Measurements from ENCODE around the gene SLC11A1.

The SLC11A1 gene

DNA sequence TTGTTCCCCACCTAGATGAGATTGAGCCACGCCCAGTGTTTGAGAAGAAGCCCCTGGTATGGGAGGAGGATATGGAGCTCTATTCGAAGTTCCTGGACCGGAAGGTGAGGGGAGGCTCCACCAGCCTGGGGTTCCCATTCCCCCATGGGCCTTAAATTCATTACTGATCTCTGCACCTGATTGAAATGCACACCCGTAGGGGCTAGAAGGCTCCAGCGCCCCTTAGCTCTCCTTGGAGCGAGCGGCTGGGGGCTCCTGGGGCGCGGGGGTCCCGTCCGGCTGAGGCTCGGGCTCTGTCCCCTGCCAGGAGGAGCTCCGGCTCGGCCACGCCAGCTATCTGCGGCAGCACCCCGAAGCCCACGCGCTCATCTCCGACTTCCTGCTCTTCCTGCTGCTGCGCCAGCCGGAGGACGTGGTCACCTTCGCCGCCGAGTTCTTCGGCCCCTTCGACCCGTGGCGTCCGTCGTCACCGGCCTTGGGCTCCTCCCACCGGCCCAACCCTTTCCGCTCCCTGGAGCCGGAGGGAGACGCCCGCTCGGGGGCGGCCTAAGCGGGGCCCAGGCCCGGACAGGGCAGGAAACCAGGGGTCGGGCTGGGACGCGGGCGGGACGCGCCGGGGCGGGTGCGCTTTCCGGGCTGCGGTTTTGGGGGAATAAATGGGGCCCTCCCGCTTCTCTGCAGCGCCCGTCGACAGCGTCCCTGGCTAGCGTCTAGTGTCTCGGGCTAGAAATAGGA lies 14.5 kb upstream of the SLC11A1 start:
- DNase-seq (ENCODE audit: low read depth in 2 of 2) = peak; percentile 32 to 54

GRCh38 chr2:218368150-218368528 lies 13.9 kb upstream of the SLC11A1 start:
- no peak for DNase-seq (ENCODE audit: low read depth in 2 of 2)

GRCh38 chr2:218368621-218369153 lies 13.4 kb upstream of the SLC11A1 start:
- no peak for DNase-seq (ENCODE audit: low read depth in 2 of 2)

DNA sequence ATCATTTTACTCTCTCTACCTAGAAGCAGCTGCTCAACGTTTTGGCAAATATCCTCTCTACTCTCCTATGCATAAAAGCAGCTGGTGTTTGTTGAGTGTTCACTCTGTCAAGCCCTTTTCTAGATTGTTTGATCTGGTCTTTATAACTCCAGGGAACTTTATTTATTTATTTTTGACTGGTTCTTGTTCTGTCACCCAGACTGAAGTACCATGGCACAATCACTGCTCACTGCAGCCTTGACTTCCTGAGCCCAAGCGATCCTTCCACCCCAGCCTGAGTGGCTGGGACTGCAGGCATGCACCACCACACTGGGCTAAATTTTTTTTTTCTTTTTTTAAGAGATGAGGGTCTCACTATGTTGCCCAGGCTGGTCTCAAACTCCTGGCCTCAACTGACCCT lies 12.7 kb upstream of the SLC11A1 start:
- no peak for DNase-seq (ENCODE audit: low read depth in 2 of 2)

- DNase-seq (ENCODE audit: low read depth in 2 of 2) = no peak
Observed at GRCh38 chr2:218370410-218371063, 11.5 kb upstream of the SLC11A1 start.

GRCh38 chr2:218371983-218372350 lies 10.1 kb upstream of the SLC11A1 start:
- DNase-seq (ENCODE audit: low read depth in 2 of 2) = no peak

DNA sequence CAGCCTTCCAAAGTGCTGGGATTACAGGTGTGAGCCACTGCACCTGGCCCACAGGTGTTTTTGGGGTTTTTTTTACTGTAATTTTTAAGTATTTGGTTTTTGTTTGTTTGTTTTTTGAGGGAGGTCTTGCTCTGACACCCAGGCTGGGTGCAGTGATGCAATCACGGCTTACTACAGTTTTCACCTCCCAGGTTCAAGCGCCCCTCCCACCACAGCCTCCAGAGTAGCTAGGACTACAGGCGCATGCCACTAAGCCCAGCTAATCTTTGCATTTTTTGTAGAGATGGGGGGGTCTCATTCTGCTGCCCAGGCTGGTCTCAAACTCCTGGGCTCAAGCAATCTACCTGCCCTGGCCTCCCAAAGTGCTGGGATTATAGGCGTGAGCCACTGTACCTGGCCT lies 7.3 kb upstream of the SLC11A1 start:
- no peak for DNase-seq (ENCODE audit: low read depth in 2 of 2)

DNA sequence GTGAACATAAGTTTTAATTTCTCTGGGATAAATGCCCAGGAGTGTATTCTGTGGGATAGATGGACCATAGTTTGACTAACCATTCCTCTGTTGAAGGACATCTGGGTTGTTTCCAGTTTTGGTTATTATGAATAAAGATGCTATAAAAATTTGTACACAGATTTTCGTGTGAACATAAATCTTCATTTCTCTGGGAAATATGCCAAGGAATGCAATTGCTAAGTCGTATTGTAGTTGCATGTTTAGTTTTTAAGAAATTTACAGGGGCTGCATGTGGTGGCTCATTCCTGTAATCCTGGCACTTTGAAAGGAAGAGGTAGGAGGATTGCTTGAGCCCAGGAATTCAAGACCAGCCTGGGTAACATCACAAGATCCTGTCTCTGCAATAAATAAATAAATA lies 6.9 kb upstream of the SLC11A1 start:
- DNase-seq (ENCODE audit: low read depth in 2 of 2) = no peak

DNA sequence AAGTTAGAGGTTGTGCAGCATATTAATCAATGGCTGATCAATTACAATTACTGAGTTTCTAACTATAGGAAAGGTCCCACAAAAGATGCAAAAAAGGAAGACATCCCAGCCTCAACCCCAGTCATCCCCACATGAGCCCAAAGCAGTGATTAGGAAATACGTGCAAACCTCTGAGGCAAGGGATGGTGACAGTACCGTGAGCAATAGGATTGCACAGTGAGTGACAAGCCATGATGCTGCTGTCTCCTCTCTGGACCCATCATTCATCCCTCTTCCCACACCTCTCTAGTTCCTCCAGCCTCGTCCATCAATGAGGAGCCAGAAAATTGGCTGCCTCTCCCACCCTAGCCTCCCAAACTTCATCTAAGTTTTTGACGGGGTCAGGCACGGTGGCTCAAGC lies 4.0 kb upstream of the SLC11A1 start:
- no peak for DNase-seq (ENCODE audit: low read depth in 2 of 2)

GRCh38 chr2:218382785-218383184 lies 712 bp downstream of the SLC11A1 start:
- no peak for DNase-seq (ENCODE audit: low read depth in 2 of 2)

- no peak for DNase-seq (ENCODE audit: low read depth in 2 of 2)
Observed at GRCh38 chr2:218383892-218384519, 1.9 kb downstream of the SLC11A1 start.

DNA sequence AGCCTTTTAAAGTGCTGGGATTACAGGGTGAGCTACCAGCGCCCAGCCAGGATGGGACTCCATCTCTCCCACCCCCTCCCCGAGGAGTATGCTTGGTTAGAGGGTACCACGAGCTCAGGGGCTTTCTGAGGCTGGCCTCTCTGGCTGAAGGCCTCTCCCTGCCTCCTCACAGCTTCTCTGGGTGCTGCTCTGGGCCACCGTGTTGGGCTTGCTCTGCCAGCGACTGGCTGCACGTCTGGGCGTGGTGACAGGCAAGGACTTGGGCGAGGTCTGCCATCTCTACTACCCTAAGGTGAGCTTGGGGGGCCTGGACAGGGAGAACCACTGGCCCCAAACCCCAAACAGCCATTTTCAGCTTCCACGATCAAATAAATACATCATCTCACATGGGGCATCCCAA lies 2.9 kb downstream of the SLC11A1 start:
- no peak for DNase-seq (ENCODE audit: low read depth in 2 of 2)

DNA sequence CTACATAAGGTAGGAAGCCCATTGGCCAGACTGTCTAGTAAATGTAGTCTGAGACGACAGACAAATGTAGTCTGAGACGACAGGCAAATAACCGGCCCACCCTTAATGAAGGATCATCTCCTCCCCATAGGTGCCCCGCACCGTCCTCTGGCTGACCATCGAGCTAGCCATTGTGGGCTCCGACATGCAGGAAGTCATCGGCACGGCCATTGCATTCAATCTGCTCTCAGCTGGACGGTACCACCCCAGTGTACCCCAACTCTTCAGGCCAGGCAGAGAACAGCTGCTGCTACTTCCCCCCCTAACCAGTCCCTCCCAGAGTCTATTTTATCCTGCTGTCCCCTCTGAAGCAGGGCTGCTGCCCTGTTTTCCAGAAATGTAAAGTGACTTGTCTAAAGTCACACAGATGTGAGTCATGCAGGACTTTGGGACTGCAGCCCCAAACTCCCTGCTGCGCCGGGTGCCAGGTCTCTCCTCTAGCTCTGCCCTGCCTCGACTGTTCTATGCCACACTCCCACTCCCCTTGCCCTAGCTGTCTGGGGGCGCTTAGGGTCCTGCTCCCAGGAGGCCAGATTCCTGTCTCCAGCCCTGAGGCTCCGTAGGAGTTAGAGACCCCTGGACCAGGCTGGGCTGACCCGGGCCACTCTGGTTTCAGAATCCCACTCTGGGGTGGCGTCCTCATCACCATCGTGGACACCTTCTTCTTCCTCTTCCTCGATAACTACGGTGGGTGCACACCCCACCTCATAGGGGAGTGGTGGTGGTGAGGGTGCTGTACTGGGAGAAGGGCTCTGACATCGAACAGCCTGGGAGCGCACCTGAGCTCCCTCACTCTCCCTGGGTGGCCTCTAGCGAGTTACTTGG lies 4.7 kb downstream of the SLC11A1 start:
- no peak for DNase-seq (ENCODE audit: low read depth in 2 of 2)

DNA sequence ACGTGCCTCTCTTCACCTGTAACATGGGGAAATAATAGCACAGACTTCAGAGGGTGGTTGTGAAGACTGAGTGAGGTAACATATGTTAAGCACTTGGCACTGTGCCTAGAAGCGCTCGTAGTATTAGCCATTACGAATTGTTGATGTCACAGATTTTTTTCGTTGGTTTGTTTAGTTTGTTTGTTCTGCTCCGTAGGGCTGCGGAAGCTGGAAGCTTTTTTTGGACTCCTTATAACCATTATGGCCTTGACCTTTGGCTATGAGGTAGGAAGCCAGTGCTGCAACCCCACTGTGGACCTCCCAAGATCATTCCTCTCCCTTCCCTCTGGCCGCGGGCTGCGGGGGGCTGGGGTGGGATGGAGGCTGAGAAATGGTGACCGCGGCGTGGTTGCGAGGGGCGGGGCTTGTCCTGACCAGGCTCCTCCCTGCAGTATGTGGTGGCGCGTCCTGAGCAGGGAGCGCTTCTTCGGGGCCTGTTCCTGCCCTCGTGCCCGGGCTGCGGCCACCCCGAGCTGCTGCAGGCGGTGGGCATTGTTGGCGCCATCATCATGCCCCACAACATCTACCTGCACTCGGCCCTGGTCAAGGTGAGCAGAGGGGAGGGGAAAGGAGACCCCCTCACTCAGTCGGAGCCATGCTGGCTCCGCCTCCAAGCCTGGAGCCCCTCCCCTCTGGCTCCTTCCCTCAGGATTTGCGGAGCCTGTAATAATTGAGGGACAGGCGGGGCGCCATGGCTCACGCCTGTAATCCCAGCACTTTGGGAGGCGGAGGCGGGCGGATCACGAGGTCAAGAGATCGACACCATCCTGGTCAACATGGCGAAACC lies 5.5 kb downstream of the SLC11A1 start:
- no peak for DNase-seq (ENCODE audit: low read depth in 2 of 2)

DNA sequence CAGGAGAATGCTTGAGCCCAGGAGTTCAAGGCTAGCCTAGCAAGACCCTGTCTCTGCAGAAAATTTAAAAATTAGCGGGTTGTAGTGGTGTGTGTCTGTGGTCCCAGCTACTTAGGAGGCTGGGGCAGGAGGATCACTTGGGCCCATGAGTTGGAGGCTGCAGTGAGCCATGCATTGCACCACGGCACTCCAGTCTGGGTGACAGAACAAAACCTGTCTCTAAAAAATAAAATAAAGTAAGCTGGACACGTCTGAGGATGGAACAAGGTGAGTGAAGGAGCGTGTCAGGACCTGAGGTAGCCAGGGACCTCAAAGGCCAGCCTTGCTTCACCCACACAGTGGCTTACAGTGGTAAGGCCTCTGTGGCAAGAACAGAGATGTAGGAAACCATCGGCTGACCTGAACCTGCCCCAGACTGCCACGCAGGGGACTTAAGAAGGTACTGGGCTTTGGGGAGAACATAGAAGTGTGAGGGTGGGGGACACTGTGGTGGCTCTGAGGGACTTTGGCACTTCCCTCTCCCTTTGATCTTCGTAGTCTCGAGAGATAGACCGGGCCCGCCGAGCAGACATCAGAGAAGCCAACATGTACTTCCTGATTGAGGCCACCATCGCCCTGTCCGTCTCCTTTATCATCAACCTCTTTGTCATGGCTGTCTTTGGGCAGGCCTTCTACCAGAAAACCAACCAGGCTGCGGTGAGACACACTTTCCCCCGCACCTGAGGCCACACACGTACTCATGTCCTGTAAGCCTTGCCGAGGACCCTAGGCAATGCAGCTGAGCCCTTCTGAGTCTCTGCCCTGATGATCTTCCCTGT lies 7.5 kb downstream of the SLC11A1 start:
- DNase-seq (ENCODE audit: low read depth in 2 of 2) = no peak

DNA sequence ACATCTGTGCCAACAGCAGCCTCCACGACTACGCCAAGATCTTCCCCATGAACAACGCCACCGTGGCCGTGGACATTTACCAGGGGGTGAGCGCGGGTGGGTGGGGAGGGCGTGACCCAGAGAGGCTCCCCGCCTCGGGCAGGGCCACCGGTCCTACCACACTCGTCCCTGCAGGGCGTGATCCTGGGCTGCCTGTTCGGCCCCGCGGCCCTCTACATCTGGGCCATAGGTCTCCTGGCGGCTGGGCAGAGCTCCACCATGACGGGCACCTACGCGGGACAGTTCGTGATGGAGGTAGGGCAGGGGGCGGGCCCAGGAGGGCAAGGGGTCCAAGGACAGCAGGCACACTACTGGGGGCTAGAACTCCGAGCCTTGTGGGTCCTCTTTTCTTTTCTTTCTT lies 9.1 kb downstream of the SLC11A1 start:
- DNase-seq (ENCODE audit: low read depth in 2 of 2) = no peak

DNA sequence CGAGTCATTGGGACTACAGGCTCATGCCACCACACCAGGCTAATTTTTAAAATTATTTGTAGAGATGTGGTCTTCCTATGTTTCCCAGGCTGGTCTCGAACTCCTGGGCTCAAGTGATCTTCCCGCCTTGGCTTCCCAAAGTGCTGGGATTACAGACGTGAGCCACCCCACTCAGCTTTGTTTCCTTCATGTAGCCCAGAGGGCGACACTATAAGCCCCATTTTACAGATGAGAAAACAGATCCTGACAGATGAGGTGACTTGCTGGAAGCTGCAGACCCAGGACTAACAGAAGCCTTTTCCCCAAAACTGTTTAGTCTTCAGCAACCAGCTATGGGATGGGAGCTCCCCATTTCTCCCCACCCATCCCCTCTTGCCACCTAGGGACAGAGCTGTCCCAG lies 10.4 kb downstream of the SLC11A1 start:
- no peak for DNase-seq (ENCODE audit: low read depth in 2 of 2)

GRCh38 chr2:218392891-218393462 lies 10.9 kb downstream of the SLC11A1 start:
- no peak for DNase-seq (ENCODE audit: low read depth in 2 of 2)

DNA sequence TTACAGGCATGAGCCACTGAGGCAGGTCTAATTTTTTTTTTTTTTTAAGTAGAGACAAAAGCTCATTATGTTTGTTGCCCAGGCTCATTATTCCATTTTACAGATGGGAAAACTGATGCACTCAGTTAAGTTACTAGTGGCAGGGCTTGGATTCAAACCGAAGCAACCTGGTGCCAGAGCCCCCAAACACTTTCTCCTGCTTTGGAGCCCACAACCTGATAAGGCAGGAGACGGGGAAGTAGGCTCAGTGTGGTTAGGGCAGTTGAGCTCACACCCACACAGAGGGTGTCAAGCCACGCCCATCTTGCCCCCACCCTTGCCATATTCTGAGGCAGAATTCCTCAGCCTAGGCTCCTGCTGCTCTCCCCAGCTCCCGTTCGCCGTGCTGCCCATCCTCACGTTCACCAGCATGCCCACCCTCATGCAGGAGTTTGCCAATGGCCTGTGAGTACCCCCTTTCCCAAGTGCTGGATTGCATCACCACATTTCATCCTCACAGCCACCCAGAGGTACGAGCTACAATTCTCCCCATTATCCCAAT lies 11.7 kb downstream of the SLC11A1 start:
- no peak for DNase-seq (ENCODE audit: low read depth in 2 of 2)

Measured in stimulated activated CD8-positive, alpha-beta memory T cell treated with anti-CD3 and anti-CD28 coated beads, Interleukin-7, amount 100 ng/mL, for 1 hour (primary cell).